Umbilical cord (tissue), 2 donors: Measurements from ENCODE around the gene ROMO1. TPM values are rescaled to one million over a fixed set of nuclear protein-coding genes. Genes with fewer than 3 reads are reported as not detected.
"Not testable (repeated sequence)": the region's sequence is repeated elsewhere in the genome, so short reads cannot be mapped to it uniquely, and the experiment has no call there.

Experiments
- DNase-seq: peaks from one replicate; pipeline ENCODE4 v3.0.0-alpha.2; 2015; ENCODE audit warnings: low spot score
- total RNA-seq: library from RNA; depleted of rRNA; stranded (reverse); fragments of >200 nt; gene quantifications from one replicate; pipeline ENCODE4 v1.2.3, GENCODE V29; 2014; ENCODE audit warnings: low replicate concordance; ENCODE audit not compliant: insufficient read depth

The ROMO1 gene
- total RNA-seq, 1 donor from 2014 or later, result 37.6 TPM

DNA sequence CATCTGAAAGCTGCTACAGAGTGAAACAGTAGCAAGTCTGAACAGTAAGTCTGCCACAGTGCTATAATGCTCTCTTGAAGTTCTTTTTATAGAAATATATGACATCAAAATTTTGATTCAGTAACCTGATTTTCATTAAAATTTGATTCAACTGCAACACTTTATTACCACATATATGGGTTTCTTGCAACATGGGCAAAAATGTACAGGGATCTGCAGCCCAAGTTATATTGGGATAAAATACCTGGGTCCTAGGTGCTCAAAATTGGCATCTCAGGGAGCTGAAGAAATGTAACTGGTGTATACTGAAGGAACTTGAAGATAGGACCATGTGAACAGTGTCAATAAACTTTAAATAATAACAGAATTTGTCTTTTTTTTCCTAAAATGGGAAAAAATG is 10.8 kb downstream of the ROMO1 start:
- no peak for DNase-seq

DNA sequence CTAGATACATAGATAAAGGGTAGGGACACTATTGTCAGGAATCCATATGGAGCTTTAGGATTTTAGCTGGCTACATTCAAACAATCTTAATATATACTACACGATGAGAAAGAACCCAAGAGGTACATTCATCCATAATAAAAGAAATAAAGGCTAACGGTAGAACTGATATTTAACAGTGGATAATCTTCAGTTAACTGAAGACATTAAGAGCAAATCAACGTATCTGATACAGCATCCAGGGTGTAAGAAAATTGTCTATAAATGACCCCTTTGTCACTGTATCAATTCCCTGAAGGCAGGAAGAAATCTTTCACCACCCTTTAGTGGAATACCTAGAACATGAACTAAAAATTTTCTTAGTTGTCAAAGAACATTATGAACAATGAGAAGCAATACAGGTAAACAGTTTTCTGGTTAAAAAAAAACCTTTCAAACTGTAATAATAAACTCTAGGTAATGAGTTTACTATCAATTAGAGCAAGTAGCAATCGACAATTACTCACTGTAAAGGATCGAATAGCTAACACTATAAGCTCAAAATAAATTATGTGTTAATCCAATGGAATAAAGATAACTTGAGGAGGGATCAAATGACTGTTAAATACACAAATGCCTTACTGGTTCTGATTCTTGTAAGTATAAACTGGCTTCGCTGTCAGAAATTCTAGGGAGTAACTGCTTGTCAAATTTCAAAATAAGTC is 11.8 kb downstream of the ROMO1 start:
- no peak for DNase-seq

GRCh38 chr20:35711588-35712209 is 12.5 kb downstream of the ROMO1 start:
- no peak for DNase-seq

GRCh38 chr20:35713120-35713519 is 13.9 kb downstream of the ROMO1 start:
- not testable (repeated sequence) for DNase-seq

GRCh38 chr20:35714127-35714526 is 14.9 kb downstream of the ROMO1 start:
- no peak for DNase-seq

- no peak for DNase-seq
Measured at GRCh38 chr20:35715652-35716051, 16.4 kb downstream of the ROMO1 start.

GRCh38 chr20:35716330-35716729 is 17.1 kb downstream of the ROMO1 start:
- no peak for DNase-seq

DNA sequence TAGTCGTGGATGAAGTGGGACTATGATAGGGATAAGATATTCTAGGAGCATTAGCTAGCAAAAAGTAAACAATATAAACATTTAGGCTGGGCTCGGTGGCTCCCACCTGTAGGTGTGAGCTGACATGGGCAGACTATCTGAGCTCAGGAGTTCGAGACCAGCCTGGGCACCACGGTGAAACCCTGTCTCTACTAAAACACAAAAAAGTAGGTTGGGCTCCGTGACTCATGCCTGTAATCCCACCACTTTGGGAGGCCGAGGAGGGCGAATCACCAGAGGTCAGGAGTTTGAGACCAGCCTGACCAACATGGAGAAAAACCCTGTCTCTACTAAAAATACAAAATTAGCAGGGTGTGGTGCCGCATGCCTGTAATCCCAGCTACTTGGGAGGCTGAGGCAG is 19.1 kb downstream of the ROMO1 start:
- not testable (repeated sequence) for DNase-seq

- DNase-seq, result no peak
Measured at GRCh38 chr20:35718972-35719635, 19.9 kb downstream of the ROMO1 start.

GRCh38 chr20:35719717-35720116 is 20.5 kb downstream of the ROMO1 start:
- DNase-seq, result no peak

DNA sequence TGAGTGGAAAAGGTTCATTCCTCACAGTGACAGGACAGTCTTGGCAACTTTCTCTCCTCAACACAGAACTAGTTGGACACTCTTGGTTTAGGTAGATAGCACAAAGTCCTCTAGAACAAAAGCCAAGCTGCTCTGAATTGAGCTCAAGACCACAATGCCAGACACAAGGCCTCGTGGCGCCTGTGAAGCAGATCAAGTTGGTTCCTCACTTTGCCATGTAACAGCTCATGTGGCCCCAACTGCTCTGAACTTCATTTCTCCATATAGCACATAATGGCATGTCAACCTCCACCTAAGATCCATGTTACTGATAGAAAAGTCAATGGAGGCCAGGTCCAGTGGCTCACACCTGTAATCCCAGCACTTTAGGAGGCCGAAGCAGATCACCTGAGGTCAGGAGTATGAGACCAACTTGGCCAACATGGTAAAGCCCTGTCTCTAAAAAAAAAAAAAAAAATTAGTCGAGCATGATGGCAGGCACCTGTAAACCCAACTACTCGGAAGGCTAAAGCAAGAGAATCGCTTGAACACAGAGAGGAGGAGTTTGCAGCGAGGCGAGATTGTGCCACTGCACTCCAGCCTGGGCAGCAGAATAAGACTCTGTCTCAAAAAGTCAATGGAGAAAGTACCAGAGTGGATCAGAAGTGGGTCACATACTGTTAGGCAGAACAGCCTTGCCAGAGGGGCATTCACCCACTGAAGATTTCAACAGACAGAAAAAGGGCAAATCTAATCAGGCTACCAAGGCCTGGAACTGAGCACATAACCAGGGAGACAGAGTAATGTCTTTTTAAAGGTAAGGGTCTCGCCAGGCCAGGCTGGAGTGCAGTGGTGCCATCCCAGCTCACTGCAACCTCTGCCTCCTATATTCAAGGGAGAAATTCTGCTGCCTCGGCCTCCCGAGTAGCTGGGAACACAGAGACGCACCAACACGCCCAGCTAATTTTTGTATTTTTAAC is 21.2 kb downstream of the ROMO1 start:
- DNase-seq, result no peak

DNA sequence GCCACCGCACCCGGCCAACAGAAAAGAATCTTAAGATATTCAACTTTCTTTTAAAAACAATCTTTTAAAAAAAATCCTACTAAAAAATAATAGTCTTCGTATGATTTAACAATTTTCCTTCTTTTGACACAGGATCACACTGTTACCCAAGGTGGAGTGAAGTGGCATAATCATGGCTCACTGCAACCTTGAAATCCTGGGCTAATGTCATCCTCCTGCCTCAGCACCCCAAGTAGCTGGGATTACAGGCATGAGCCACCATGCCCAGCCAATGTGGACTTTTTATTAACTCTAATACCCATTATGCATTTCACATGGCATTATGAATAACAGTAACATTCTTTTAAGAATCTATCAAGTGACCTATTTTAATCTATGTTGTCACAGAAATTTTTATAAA is 22.0 kb downstream of the ROMO1 start:
- no peak for DNase-seq

- DNase-seq, result no peak
Measured at GRCh38 chr20:35721621-35722020, 22.4 kb downstream of the ROMO1 start.

DNA sequence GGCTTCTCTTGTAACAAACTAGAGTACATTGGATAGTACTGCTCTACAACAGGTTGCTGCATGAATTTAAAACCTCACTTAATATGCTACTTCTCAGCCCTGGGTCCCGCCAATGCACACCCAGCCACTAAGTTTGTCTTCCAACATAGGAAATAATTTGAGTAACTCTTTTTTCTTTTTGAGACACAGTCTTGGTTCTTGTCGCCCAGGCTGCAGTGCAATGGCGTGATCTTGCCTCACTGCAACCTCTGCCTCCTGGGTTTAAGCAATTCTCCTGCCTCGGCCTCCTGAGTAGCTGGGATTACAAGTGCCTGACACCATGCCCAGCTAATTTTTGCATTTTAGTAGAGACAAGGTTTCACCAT is 24.1 kb downstream of the ROMO1 start:
- DNase-seq, result not testable (repeated sequence)

- DNase-seq, result not testable (repeated sequence)
Measured at GRCh38 chr20:35723652-35724320, 24.6 kb downstream of the ROMO1 start.

- no peak for DNase-seq
Measured at GRCh38 chr20:35724321-35725230, 25.4 kb downstream of the ROMO1 start.

- no peak for DNase-seq
Measured at GRCh38 chr20:35726842-35727711, 27.9 kb downstream of the ROMO1 start.

- no peak for DNase-seq
Measured at GRCh38 chr20:35729283-35729807, 30.1 kb downstream of the ROMO1 start.
